ENCODE measurements around the gene ANKRD53. TPM values are rescaled to one million over a fixed set of nuclear protein-coding genes. Genes with fewer than 3 reads are reported as not detected.

The ANKRD53 gene
- total RNA-seq, 4 donors from 2014 or later: 2.9 to 5.5 TPM; not detected in 2

GRCh38 chr2:70941701-70942100 is 36.7 kb upstream of the ANKRD53 start:
- no peaks in the 10 kb centered on the region for H3K36me3 ChIP-seq
- peak in 1 of 2 donors; percentile 35 for DNase-seq (ENCODE audit: low spot score in 2 of 2)
- 89% methylated on average over 5 of the region's 5 CpGs for WGBS
- no peaks in the 10 kb centered on the region for H3K4me1 ChIP-seq
- no peak overlapping the region for H3K27ac ChIP-seq
- H3K9me3 ChIP-seq: no peaks in the 10 kb centered on the region
- H3K4me3 ChIP-seq: no peak overlapping the region
- peaks cover 11% of the 10 kb centered on the region for H3K27me3 ChIP-seq
- no peak for TF ChIP-seq EP300 (IDR thresholded peaks at IDR 0.05)
- no peak for TF ChIP-seq POLR2AphosphoS5 (IDR thresholded peaks at IDR 0.05)
- TF ChIP-seq, protein P1, sequence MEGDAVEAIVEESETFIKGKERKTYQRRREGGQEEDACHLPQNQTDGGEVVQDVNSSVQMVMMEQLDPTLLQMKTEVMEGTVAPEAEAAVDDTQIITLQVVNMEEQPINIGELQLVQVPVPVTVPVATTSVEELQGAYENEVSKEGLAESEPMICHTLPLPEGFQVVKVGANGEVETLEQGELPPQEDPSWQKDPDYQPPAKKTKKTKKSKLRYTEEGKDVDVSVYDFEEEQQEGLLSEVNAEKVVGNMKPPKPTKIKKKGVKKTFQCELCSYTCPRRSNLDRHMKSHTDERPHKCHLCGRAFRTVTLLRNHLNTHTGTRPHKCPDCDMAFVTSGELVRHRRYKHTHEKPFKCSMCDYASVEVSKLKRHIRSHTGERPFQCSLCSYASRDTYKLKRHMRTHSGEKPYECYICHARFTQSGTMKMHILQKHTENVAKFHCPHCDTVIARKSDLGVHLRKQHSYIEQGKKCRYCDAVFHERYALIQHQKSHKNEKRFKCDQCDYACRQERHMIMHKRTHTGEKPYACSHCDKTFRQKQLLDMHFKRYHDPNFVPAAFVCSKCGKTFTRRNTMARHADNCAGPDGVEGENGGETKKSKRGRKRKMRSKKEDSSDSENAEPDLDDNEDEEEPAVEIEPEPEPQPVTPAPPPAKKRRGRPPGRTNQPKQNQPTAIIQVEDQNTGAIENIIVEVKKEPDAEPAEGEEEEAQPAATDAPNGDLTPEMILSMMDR (IDR thresholded peaks at IDR 0.05): no peak
- no peak for TF ChIP-seq POLR2A (IDR thresholded peaks at IDR 0.05)

GRCh38 chr2:70942396-70943204 is 35.8 kb upstream of the ANKRD53 start:
- no peaks in the 10 kb centered on the region for H3K4me1 ChIP-seq
- H3K9me3 ChIP-seq: no peaks in the 10 kb centered on the region
- no peak overlapping the region for H3K27ac ChIP-seq
- DNase-seq (ENCODE audit: low spot score in 2 of 2): peak; percentile 26 to 64
- no peak for TF ChIP-seq EP300 (IDR thresholded peaks at IDR 0.05)
- no peak for TF ChIP-seq POLR2AphosphoS5 (IDR thresholded peaks at IDR 0.05)
- TF ChIP-seq, protein P1 (IDR thresholded peaks at IDR 0.05): no peak
- no peak for TF ChIP-seq POLR2A (IDR thresholded peaks at IDR 0.05)
- no peak overlapping the region for H3K4me3 ChIP-seq
- peaks cover 15% of the 10 kb centered on the region for H3K27me3 ChIP-seq
- 61% methylated on average over 6 of the region's 6 CpGs for WGBS
- no peaks in the 10 kb centered on the region for H3K36me3 ChIP-seq

GRCh38 chr2:70943205-70943871 is 35.1 kb upstream of the ANKRD53 start:
- 81% methylated on average over 9 of the region's 11 CpGs for WGBS
- Histone ChIP-seq H3K9me3 (no peaks in the 10 kb centered on the region), H3K27me3 (peaks cover 16% of the 10 kb centered on the region), H3K27ac (no peak overlapping the region), H3K36me3 (no peaks in the 10 kb centered on the region), H3K4me1 (peaks cover 4% of the 10 kb centered on the region), H3K4me3 (no peak overlapping the region)
- no peak for TF ChIP-seq EP300 (IDR thresholded peaks at IDR 0.05)
- TF ChIP-seq POLR2A (IDR thresholded peaks at IDR 0.05): no peak
- TF ChIP-seq, protein P1 (IDR thresholded peaks at IDR 0.05): no peak
- peak; percentile 48 to 69 for DNase-seq (ENCODE audit: low spot score in 2 of 2)

GRCh38 chr2:70944111-70944690 is 34.2 kb upstream of the ANKRD53 start:
- Histone ChIP-seq H3K4me3 (no peak overlapping the region), H3K27me3 (peaks cover 9% of the 10 kb centered on the region), H3K27ac (no peak overlapping the region), H3K36me3 (no peaks in the 10 kb centered on the region), H3K9me3 (no peaks in the 10 kb centered on the region), H3K4me1 (peaks cover 7% of the 10 kb centered on the region)
- DNase-seq (ENCODE audit: low spot score in 2 of 2): peak; percentile 35 to 69
- TF ChIP-seq EP300 (IDR thresholded peaks at IDR 0.05) (no peak), POLR2AphosphoS5 (IDR thresholded peaks at IDR 0.05) (no peak), POLR2A (IDR thresholded peaks at IDR 0.05) (no peak)
- TF ChIP-seq, protein P1 (IDR thresholded peaks at IDR 0.05): no peak
- WGBS: 78% methylated on average over 4 of the region's 4 CpGs
